Caco-2 (cell line): ENCODE data around the gene SLC22A16. TPM values are rescaled to one million over a fixed set of nuclear protein-coding genes. Genes with fewer than 3 reads are reported as not detected.

Experiments used
- BruUV-seq: library from RNA; stranded (reverse); fragments of 400-500 nt; replicated peaks from 2 replicates; lab custom pipeline; 2021; lab: Mats Ljungman, UMichigan
- CTCF ChIA-PET: fragments of 300-600 bp; sonication (Branson Sonifier 250); formaldehyde crosslinking; loops from one replicate; lab custom pipeline; 2022; ENCODE audit warnings: antibody characterized with exemption; lab: Charles Lee
- POLR2A ChIA-PET: fragments of 300-600 bp; sonication (Branson Sonifier 250); formaldehyde crosslinking; loops from one replicate; lab custom pipeline; 2022; ENCODE audit warnings: antibody characterized with exemption; lab: Charles Lee
- DNase-seq, 2 experiments: peaks; one replicate each; pipeline versions ENCODE4 v3.0.0 to v3.0.0-alpha.2; 2020 to 2022
- H3K27me3 ChIP-seq: replicated peaks from 2 replicates; pipeline ENCODE4 v1.6.0; 2011; ENCODE audit warnings: low read length; ENCODE audit not compliant: control insufficient read depth, insufficient read depth
- H3K36me3 ChIP-seq: 2 replicates; pipeline ENCODE4 v1.5.1; 2011; ENCODE audit warnings: low read length; ENCODE audit not compliant: control insufficient read depth, insufficient read depth
- H3K4me1 ChIP-seq: fragments of 250-450 bp; sonication (Bioruptor Pico); 2 replicates; pipeline ENCODE4 v1.5.1; 2020; ENCODE audit warnings: mild to moderate bottlenecking
- H3K4me3 ChIP-seq: 2 replicates; pipeline ENCODE4 v1.5.1; 2011; ENCODE audit warnings: low read depth, mild to moderate bottlenecking, control low read depth, low read length
- H3K9me3 ChIP-seq: fragments of 250-450 bp; sonication (Bioruptor Pico); 2 replicates; pipeline ENCODE4 v1.5.1; 2020; ENCODE audit warnings: mild to moderate bottlenecking, moderate library complexity
- H3K27ac Mint-ChIP-seq: one replicate; pipeline ENCODE4 v1.8.0; 2022; ENCODE audit warnings: mixed read lengths; ENCODE audit not compliant: unreplicated experiment
- H3K27me3 Mint-ChIP-seq: one replicate; pipeline ENCODE4 v1.8.0; 2022; ENCODE audit warnings: mixed read lengths; ENCODE audit not compliant: insufficient read depth, unreplicated experiment
- H3K36me3 Mint-ChIP-seq: one replicate; pipeline ENCODE4 v1.8.0; 2022; ENCODE audit warnings: mild to moderate bottlenecking, mixed read lengths; ENCODE audit not compliant: insufficient read depth, unreplicated experiment
- H3K4me1 Mint-ChIP-seq: one replicate; pipeline ENCODE4 v1.8.0; 2022; ENCODE audit warnings: low read depth, mixed read lengths; ENCODE audit not compliant: unreplicated experiment
- H3K4me3 Mint-ChIP-seq: one replicate; pipeline ENCODE4 v1.8.0; 2022; ENCODE audit warnings: mild to moderate bottlenecking, moderate library complexity, mixed read lengths; ENCODE audit not compliant: unreplicated experiment
- H3K9me3 Mint-ChIP-seq: one replicate; pipeline ENCODE4 v1.8.0; 2022; ENCODE audit warnings: mixed read lengths; ENCODE audit not compliant: unreplicated experiment
- CTCF ChIP-seq, 2 experiments: fragments of 200-600 bp in 1 of 2; IDR thresholded peaks; 1 replicate in 1 of 2; 2 replicates in 1 of 2; pipeline versions ENCODE4 v1.5.1 to v1.8.0; 2011 to 2022; ENCODE audit warnings: antibody characterized with exemption in 1 of 2, control low read depth in 1 of 2, inconsistent platforms in 1 of 2, low read depth in 1 of 2, low read length in 1 of 2, mild to moderate bottlenecking in 1 of 2, moderate library complexity in 1 of 2; ENCODE audit not compliant: insufficient read depth in 1 of 2, severe bottlenecking in 1 of 2, unreplicated experiment in 1 of 2
- intact Hi-C: fragments of 100-400 bp; cut with micrococcal nuclease; formaldehyde crosslinking; loops from one replicate; pipeline ENCODE4 v1.10.0; 2022; ENCODE audit not compliant: unreplicated experiment
- total RNA-seq: library from RNA; stranded (reverse); gene quantifications from 2 replicates; pipeline ENCODE4 v1.2.3, GENCODE V29; 2022

SLC22A16 gene
- total RNA-seq, 1 experiment from 2014 or later = not detected

- no peak overlapping the region for H3K27ac Mint-ChIP-seq
- intact Hi-C loops = no loop called here
- Histone ChIP-seq H3K4me3 (no peak overlapping the region), H3K9me3 (no peaks in the 10 kb centered on the region), H3K4me1 (no peaks in the 10 kb centered on the region), H3K27me3 (no peaks in the 10 kb centered on the region), H3K36me3 (no peaks in the 10 kb centered on the region)
- H3K4me3 Mint-ChIP-seq = no peak overlapping the region
- ChIA-PET CTCF (no interaction called here), POLR2A (no interaction called here)
- no peaks in the 10 kb centered on the region for H3K9me3 Mint-ChIP-seq
- no TSS peak for BruUV-seq
- H3K36me3 Mint-ChIP-seq = no peaks in the 10 kb centered on the region
- TF ChIP-seq CTCF (IDR thresholded peaks at IDR 0.05; ENCODE audit: insufficient read depth in 1 of 2, low read depth in 1 of 2, low read length in 1 of 2, severe bottlenecking in 1 of 2, unreplicated experiment in 1 of 2) = no peak
- H3K27me3 Mint-ChIP-seq = no peaks in the 10 kb centered on the region
- H3K4me1 Mint-ChIP-seq = no peaks in the 10 kb centered on the region
- no peak for DNase-seq
These were observed 65.9 kb downstream of the SLC22A16 start for GRCh38 chr6:110410511-110410910.

GRCh38 chr6:110409794-110410193, 66.6 kb downstream of the SLC22A16 start:
- ChIA-PET CTCF (interaction anchor here (0.6 kb wide), 1 partner anchor 18 kb away, joined by 4 read pairs; no protein-coding TSS in a partner anchor), POLR2A (no interaction called here)
- intact Hi-C loops = no loop called here
- H3K4me3 Mint-ChIP-seq = no peak overlapping the region
- TF ChIP-seq CTCF (IDR thresholded peaks at IDR 0.05; ENCODE audit: insufficient read depth in 1 of 2, low read depth in 1 of 2, low read length in 1 of 2, severe bottlenecking in 1 of 2, unreplicated experiment in 1 of 2) = no peak
- DNase-seq = no peak
- no peaks in the 10 kb centered on the region for H3K27me3 ChIP-seq
- H3K4me1 Mint-ChIP-seq = no peaks in the 10 kb centered on the region
- H3K9me3 Mint-ChIP-seq = no peaks in the 10 kb centered on the region
- H3K9me3 ChIP-seq = no peaks in the 10 kb centered on the region
- no peaks in the 10 kb centered on the region for H3K36me3 Mint-ChIP-seq
- H3K27ac Mint-ChIP-seq = no peak overlapping the region
- 0 out of 2 replicates have a peak, but pooled peaks cover 5% of the 10 kb centered on the region for H3K4me1 ChIP-seq
- BruUV-seq = no TSS peak
- no peaks in the 10 kb centered on the region for H3K36me3 ChIP-seq
- H3K4me3 ChIP-seq = no peak overlapping the region
- no peaks in the 10 kb centered on the region for H3K27me3 Mint-ChIP-seq

- intact Hi-C loops = no loop called here
- ChIA-PET CTCF (no interaction called here), POLR2A (no interaction called here)
These were observed 67.5 kb downstream of the SLC22A16 start for GRCh38 chr6:110408901-110409300.

More at GRCh38 chr6:110408901-110409300, 67.5 kb downstream of the SLC22A16 start:
- DNase-seq = no peak
- Mint-ChIP-seq H3K9me3 (no peaks in the 10 kb centered on the region), H3K4me1 (no peaks in the 10 kb centered on the region), H3K4me3 (no peak overlapping the region), H3K27ac (no peak overlapping the region), H3K27me3 (no peaks in the 10 kb centered on the region), H3K36me3 (no peaks in the 10 kb centered on the region)
- Histone ChIP-seq H3K4me3 (no peak overlapping the region), H3K27me3 (no peaks in the 10 kb centered on the region), H3K36me3 (no peaks in the 10 kb centered on the region), H3K9me3 (no peaks in the 10 kb centered on the region), H3K4me1 (0 out of 2 replicates have a peak, but pooled peaks cover 5% of the 10 kb centered on the region)
- no TSS peak for BruUV-seq
- TF ChIP-seq CTCF (IDR thresholded peaks at IDR 0.05; ENCODE audit: insufficient read depth in 1 of 2, low read depth in 1 of 2, low read length in 1 of 2, severe bottlenecking in 1 of 2, unreplicated experiment in 1 of 2) = no peak
